ENCODE data around the gene KNTC1.
A peak's percentile ranks its signal among the peaks of the same experiment; 100 is the strongest.
"Not testable (repeated sequence)": the region's sequence is repeated elsewhere in the genome, so short reads cannot be mapped to it uniquely, and the experiment has no call there.

KNTC1 gene, protein sequence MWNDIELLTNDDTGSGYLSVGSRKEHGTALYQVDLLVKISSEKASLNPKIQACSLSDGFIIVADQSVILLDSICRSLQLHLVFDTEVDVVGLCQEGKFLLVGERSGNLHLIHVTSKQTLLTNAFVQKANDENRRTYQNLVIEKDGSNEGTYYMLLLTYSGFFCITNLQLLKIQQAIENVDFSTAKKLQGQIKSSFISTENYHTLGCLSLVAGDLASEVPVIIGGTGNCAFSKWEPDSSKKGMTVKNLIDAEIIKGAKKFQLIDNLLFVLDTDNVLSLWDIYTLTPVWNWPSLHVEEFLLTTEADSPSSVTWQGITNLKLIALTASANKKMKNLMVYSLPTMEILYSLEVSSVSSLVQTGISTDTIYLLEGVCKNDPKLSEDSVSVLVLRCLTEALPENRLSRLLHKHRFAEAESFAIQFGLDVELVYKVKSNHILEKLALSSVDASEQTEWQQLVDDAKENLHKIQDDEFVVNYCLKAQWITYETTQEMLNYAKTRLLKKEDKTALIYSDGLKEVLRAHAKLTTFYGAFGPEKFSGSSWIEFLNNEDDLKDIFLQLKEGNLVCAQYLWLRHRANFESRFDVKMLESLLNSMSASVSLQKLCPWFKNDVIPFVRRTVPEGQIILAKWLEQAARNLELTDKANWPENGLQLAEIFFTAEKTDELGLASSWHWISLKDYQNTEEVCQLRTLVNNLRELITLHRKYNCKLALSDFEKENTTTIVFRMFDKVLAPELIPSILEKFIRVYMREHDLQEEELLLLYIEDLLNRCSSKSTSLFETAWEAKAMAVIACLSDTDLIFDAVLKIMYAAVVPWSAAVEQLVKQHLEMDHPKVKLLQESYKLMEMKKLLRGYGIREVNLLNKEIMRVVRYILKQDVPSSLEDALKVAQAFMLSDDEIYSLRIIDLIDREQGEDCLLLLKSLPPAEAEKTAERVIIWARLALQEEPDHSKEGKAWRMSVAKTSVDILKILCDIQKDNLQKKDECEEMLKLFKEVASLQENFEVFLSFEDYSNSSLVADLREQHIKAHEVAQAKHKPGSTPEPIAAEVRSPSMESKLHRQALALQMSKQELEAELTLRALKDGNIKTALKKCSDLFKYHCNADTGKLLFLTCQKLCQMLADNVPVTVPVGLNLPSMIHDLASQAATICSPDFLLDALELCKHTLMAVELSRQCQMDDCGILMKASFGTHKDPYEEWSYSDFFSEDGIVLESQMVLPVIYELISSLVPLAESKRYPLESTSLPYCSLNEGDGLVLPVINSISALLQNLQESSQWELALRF (N-terminal part only)

DNA sequence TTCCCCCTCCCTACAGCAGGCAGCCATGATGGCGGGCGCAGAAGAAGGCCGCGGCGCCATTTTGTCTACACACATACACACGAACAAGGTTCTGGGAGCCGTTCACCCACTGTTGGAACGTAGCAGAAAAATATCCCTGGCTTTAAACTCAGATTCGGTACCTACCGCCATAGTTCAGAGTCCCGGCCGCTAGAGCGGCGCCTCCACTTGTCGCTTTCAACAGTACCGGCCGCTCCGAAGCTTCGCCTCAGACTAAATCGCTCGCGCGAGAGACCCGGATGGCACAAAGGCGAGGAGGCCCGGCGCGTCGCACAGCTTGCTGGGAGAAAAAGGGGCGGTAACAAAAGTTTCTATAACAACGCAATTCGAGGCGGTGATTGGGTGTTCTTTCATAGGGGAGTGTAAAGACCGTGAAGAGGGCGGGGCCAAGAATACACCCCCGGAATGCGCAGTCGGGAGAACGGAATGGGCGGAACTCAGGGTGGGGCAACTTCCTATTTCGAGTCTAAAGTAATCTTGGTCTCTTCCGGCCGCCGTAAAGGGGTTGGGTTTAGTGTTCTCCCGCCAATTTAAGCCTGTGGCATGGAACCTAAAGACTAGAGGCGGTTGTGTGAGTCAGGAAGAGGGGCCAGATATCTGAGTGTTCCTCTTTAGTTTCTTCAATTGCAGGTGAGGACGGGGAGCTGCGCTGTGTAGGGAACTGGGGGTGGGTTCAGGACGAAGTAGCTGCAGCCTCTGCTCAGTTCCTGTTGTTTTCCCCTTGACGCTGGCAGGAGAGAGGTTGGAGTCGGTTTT is at the start of gene KNTC1, which contains the start of gene RSRC2:
Gene KNTC1 (plus strand): TSS at position 567 of the 795 bp plus-strand sequence. CDS start 2,815 bp downstream, outside the sequence.
Gene RSRC2 (minus strand): TSS at position 254 of the 795 bp plus-strand sequence. CDS start 83 bp downstream, at position 171.
- DNase-seq (ENCODE audit: low read depth), result peak; percentile 100
- H3K4me3 ChIP-seq (ENCODE audit: control insufficient read depth, low read depth, low read length), result peak within 1 kb of the TSS; percentile 87
- TF ChIP-seq, protein P1, sequence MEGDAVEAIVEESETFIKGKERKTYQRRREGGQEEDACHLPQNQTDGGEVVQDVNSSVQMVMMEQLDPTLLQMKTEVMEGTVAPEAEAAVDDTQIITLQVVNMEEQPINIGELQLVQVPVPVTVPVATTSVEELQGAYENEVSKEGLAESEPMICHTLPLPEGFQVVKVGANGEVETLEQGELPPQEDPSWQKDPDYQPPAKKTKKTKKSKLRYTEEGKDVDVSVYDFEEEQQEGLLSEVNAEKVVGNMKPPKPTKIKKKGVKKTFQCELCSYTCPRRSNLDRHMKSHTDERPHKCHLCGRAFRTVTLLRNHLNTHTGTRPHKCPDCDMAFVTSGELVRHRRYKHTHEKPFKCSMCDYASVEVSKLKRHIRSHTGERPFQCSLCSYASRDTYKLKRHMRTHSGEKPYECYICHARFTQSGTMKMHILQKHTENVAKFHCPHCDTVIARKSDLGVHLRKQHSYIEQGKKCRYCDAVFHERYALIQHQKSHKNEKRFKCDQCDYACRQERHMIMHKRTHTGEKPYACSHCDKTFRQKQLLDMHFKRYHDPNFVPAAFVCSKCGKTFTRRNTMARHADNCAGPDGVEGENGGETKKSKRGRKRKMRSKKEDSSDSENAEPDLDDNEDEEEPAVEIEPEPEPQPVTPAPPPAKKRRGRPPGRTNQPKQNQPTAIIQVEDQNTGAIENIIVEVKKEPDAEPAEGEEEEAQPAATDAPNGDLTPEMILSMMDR (conservative IDR thresholded peaks at IDR 0.05; ENCODE audit: control insufficient read depth, insufficient read depth, low read depth, low read length), result no peak

GRCh38 chr12:122480753-122481152 is 46.3 kb upstream of the KNTC1 start:
- no peak for DNase-seq (ENCODE audit: low read depth)
- TF ChIP-seq, protein P1 (conservative IDR thresholded peaks at IDR 0.05; ENCODE audit: control insufficient read depth, insufficient read depth, low read depth, low read length), result no peak
- no peak overlapping the region for H3K4me3 ChIP-seq (ENCODE audit: control insufficient read depth, low read depth, low read length)

- TF ChIP-seq, protein P1 (conservative IDR thresholded peaks at IDR 0.05; ENCODE audit: control insufficient read depth, insufficient read depth, low read depth, low read length), result no peak
- H3K4me3 ChIP-seq (ENCODE audit: control insufficient read depth, low read depth, low read length), result no peak overlapping the region
- no peak for DNase-seq (ENCODE audit: low read depth)
Observed at GRCh38 chr12:122481861-122482260, 45.2 kb upstream of the KNTC1 start.

GRCh38 chr12:122483969-122484368 is 43.1 kb upstream of the KNTC1 start:
- TF ChIP-seq, protein P1 (conservative IDR thresholded peaks at IDR 0.05; ENCODE audit: control insufficient read depth, insufficient read depth, low read depth, low read length), result no peak
- no peak for DNase-seq (ENCODE audit: low read depth)
- no peak overlapping the region for H3K4me3 ChIP-seq (ENCODE audit: control insufficient read depth, low read depth, low read length)

GRCh38 chr12:122484385-122484784 is 42.7 kb upstream of the KNTC1 start:
- not testable (repeated sequence) for H3K4me3 ChIP-seq (ENCODE audit: control insufficient read depth, low read depth, low read length); DNase-seq (ENCODE audit: low read depth)

- H3K4me3 ChIP-seq (ENCODE audit: control insufficient read depth, low read depth, low read length), result not testable (repeated sequence)
- DNase-seq (ENCODE audit: low read depth), result peak; percentile 64
Observed at GRCh38 chr12:122486360-122486759, 40.7 kb upstream of the KNTC1 start.

All from fibroblast of mammary gland (primary cell).